GM21381 (cell line): Measurements from ENCODE around the gene MED13L.

Source experiments
- ATAC-seq: cut with Tn5 transposase; IDR thresholded peaks from one replicate; pipeline ENCODE4 v1.9.1; 2021; ENCODE audit warnings: mild to moderate bottlenecking, moderate library complexity; ENCODE audit not compliant: unreplicated experiment

MED13L gene

GRCh38 chr12:116188581-116188980, 88.9 kb downstream of the MED13L start:
- ATAC-seq, result no peak

DNA sequence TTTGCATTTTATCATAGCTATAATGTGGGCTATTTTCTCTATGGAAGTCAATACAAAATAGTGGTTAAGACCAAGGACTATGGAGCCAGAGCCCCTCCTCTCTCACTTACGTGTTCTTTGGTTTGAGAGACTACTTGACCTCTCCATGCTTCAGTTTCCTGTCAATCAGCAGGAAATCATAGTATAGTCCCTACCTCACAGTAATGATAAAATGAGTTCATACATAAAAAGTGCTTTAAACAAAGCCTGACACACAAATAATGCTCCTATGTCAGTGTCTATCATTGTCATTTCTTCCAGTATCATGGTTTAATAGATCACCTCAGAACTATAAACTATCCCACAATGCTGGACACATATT, 90.4 kb downstream of the MED13L start:
- ATAC-seq, result no peak

DNA sequence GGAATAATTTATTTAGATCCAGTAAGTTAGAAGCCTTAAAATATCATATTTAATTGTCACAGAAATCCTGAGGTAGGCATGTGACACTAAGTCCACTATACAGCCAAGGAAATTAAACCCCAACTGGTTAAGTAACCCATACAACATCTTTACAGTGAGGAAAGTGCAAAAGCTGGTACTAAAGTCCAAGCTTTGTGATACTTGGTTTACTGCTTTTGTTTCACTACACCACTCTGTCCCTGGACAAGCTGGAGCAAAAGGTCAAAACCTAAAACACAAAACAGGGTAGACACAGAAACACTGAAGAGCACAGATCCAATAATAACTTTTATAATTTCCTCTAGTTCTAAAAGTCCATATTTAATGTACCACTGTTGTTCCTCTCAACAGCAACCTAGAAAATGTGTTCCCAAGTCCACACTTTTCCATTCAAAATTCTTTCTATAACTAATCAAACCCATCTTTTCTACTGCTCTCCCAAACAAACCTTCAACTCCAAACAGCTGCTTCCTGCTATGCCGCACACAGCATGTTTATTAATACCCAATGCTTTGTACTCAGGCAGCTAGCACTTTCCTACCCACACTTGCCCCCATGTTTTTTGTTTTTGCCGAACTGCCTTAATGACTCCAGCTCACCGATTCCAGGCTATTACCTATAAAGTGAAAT, 90.9 kb downstream of the MED13L start:
- no peak for ATAC-seq

GRCh38 chr12:116184763-116185162, 92.7 kb downstream of the MED13L start:
- no peak for ATAC-seq

DNA sequence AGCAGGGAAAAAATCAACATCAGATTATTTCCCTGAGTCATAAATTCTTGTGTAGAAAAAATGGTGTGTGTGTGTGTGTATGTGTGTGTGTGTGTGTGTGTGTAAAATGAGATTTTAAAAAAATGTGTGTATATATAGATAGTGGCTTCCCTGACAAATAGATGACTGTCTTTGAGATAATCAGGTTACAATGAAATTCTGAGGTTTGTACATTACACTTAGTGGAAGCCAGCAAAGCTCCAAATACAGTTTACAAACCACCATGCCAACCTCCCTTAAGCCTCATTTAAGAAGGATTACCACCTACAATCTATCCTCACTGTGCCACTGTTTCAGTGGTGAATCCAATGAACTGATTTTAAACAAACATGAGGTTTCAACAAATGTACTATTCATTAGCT, 93.8 kb downstream of the MED13L start:
- no peak for ATAC-seq

- ATAC-seq, result no peak
Measured at GRCh38 chr12:116182359-116183063, 95.0 kb downstream of the MED13L start.

- no peak for ATAC-seq
Measured at GRCh38 chr12:116180448-116180847, 97.0 kb downstream of the MED13L start.

DNA sequence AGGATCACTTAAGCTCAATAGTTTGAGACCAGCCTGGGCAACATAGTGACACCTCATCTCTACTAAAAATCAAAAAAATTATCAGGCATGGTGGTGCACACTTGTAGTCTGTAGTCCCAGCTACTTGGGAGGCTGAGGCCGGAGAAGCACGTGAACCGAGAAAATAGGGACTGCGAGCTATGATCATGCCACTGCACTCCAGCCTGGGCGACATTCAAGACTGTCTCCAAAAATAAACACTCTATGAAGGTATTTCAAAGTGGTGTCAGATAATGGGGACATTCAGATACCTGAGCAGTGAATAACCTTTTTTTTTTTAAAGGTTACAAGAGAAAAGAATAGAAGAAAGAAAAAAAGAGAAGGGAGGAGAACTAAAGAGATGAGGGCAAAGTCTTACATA, 98.1 kb downstream of the MED13L start:
- ATAC-seq, result no peak

- no peak for ATAC-seq
Measured at GRCh38 chr12:116177017-116177416, 100.5 kb downstream of the MED13L start.

GRCh38 chr12:116174904-116175303, 102.6 kb downstream of the MED13L start:
- no peak for ATAC-seq

DNA sequence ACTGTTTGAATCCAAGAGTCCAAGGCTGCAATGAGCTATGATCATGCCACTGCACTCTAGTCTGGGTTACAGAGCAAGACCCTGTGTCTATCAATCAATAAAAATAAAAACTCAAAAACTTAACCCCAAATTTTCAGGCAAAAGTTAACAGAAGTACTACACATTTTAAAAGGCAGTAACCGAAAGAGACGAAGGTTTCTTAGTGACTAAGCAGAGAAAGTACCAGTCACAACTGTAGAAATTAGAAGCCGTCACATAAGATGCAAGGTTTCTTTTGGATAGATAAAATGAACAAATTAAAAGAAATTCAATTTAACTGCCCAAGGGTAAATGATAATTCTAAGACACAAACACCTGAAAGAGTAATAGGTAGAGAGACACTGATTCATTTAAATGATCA, 103.5 kb downstream of the MED13L start:
- no peak for ATAC-seq

DNA sequence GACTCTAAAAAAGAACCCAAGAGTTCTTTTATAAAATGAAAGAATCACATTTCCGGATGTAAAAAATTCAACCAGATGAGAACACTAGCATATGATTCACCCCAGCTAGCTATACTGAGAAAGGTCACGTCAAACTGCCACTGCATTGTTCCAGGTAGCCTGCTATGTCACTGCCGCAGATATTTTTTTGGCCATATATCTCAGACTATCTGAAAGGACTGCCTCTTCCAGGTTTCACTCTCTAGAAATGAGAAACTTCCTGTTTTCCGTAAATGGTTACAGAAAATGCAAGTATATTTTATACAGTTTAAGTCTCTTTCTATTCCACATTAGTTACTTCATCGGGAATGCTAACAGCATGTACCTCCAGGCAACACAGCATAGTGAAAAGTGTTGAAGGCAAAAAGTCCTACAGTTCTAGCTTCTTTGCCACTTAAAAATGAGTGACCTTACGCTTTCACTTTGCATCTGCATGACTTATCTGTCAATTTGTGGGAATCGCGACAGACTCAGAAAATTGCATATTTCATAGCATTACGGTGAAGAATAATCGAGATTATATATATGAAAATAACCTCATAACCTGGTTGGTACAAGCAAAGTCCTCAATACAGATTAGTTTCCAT, 105.2 kb downstream of the MED13L start:
- peak; percentile 91 for ATAC-seq

DNA sequence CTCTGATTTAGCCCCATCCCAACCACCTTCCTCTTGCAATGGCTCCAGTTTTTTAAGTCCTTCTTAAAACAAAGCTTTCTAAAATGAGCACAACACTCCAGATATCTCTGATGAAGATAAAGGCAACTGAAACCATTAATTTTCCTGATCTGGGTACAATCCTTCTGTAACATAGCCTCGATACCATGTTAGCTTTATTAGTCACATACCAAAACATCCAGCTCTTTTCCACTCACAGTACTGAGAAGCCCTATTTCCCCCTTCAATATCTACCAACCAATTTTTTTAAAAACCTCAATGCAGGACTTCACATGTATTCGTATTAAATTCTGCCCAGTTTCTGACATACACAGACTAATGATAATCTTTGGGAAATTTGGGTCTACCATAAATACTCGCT, 105.9 kb downstream of the MED13L start:
- no peak for ATAC-seq

GRCh38 chr12:116169071-116169470, 108.4 kb downstream of the MED13L start:
- no peak for ATAC-seq

DNA sequence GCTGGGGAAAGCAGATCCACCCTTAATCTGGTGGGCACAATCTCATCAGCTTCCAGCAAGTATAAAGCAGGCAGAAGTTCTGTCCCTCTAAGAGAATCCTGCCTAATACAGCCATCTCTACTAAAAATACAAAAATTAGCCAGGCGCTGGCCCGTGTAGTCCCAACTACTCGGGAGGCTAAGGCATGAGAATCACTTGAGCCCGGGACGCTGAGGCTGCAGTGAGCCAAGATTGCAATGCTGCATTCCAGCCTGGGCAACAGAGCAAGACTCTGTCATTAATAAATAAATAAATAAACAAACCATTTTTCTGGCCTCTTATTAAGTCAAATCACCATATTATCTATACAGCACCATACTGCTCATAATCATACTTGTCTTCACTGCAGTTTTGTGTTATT, 111.2 kb downstream of the MED13L start:
- ATAC-seq, result no peak

GRCh38 chr12:116165036-116165425, 112.5 kb downstream of the MED13L start:
- ATAC-seq, result no peak

GRCh38 chr12:116164250-116165035, 113.0 kb downstream of the MED13L start:
- no peak for ATAC-seq

GRCh38 chr12:116162071-116162470, 115.4 kb downstream of the MED13L start:
- no peak for ATAC-seq

DNA sequence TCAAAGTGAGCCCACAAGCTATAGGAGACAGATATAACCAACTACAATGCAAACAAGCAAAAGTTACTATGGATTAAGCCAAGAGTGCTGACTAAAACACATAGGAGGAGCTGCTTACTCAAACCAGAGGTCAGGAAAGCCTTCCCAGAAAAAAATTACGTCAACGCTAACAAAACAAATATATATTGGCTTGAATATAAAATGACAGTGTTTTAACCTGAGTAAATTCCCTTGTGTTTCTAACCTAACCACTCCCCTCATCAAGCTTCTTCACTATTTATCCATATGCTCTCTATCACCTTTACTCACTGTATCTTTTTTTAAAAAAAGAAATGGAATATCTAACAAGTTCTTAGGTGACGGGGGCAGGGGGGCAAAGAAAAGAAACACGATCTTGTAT, 115.9 kb downstream of the MED13L start:
- no peak for ATAC-seq

DNA sequence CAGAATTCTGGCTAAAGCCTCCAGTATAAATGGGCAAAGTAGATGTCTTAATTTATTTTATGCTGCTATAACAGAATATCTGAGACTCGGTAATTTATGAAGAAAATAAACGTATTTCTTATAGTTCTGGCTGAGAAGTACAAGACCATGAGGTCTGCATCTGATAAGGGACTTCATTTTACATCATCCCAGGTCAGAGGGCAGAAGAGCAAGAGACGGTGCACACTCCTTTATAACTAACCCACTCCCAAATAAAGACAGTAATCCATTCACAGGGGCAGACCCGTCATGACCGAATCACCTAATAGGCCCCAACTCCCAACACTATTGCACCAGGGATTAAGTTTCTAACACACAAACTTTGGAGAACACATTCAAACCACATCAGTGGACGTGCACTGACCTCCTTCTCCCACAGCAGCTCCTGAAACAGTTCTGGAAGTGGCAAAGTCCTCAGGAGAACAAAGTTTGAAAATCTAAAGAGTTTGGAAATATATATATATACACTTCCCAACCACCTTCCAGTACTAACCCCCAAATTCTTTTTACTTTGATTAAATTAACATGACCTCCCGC, 116.5 kb downstream of the MED13L start:
- ATAC-seq, result no peak

- ATAC-seq, result no peak
Measured at GRCh38 chr12:116160231-116160630, 117.3 kb downstream of the MED13L start.
